22Rv1 (cell line): Measurements from ENCODE around the gene COL4A1.

Experiments used
- H3K27ac ChIP-seq: fragments of 450-650 bp; 2 replicates; pipeline ENCODE4 v1.5.1; 2017
- CTCF ChIP-seq: fragments of 450-650 bp; IDR thresholded peaks from 2 replicates; pipeline ENCODE4 v1.5.1; 2017; ENCODE audit warnings: mild to moderate bottlenecking
- ZFX ChIP-seq: fragments of 450-650 bp; IDR thresholded peaks from 2 replicates; pipeline ENCODE4 v1.6.1; 2017; ENCODE audit warnings: antibody characterized with exemption, borderline replicate concordance

COL4A1 gene

GRCh38 chr13:110195547-110196485 is 111.1 kb downstream of the COL4A1 start:
- TF ChIP-seq ZFX (no peak), CTCF (no peak)
- H3K27ac ChIP-seq = no peak overlapping the region

- H3K27ac ChIP-seq = no peak overlapping the region
- TF ChIP-seq ZFX (no peak), CTCF (no peak)
Observed at GRCh38 chr13:110194451-110194850, 112.5 kb downstream of the COL4A1 start.

- no peak overlapping the region for H3K27ac ChIP-seq
- TF ChIP-seq CTCF (no peak), ZFX (no peak)
Observed at GRCh38 chr13:110193491-110193890, 113.5 kb downstream of the COL4A1 start.

GRCh38 chr13:110192472-110192871 is 114.5 kb downstream of the COL4A1 start:
- TF ChIP-seq CTCF = no peak
- TF ChIP-seq ZFX = no peak
- no peak overlapping the region for H3K27ac ChIP-seq

GRCh38 chr13:110187641-110188161 is 119.3 kb downstream of the COL4A1 start:
- no peak overlapping the region for H3K27ac ChIP-seq
- TF ChIP-seq CTCF (no peak), ZFX (no peak)

- TF ChIP-seq CTCF = no peak
- no peak for TF ChIP-seq ZFX
- H3K27ac ChIP-seq = no peak overlapping the region
Observed at GRCh38 chr13:110186231-110186855, 120.6 kb downstream of the COL4A1 start.

- TF ChIP-seq CTCF (no peak), ZFX (no peak)
- no peak overlapping the region for H3K27ac ChIP-seq
Observed at GRCh38 chr13:110185696-110186095, 121.3 kb downstream of the COL4A1 start.
